ENCODE measurements around the gene FNDC3B.

DNA sequence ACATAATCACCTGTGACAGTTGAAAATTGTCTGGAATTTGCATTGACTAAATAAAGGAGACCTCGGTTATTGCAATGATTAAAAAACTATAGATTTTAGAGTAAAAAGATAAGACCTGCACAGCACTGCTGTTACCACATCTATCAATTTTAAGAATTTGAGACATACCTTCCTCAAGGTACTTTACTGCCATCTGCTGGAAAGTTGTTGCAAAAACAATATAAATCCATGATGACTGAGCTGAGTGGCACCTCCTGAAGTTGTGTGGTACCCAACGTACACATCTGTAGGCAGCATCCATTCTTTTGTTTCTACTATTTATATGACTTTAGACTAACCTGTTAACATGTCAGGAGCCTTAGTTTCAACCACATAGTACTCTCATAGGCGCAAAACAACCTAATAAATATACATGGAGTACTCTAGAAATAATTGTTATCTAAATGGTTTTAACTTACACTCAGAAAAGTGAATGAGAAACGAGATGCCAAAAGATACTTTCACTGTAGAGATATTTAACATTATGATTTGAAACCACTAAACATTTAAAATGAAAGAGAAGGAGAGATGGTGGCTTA is 302.2 kb downstream of the FNDC3B start:
- peak; percentile 68 to 69 (median 68) for TF ChIP-seq CTCF (IDR thresholded peaks at IDR 0.05)
- no peak for TF ChIP-seq POLR2AphosphoS5 (IDR thresholded peaks at IDR 0.05)
- TF ChIP-seq POLR2A (IDR thresholded peaks at IDR 0.05; ENCODE audit: low read depth), result no peak

All from esophagus muscularis mucosa (tissue), 3 donors.